CD14-positive monocyte (primary cell): Measurements from ENCODE around the gene FBXO24. TPM values are rescaled to one million over a fixed set of nuclear protein-coding genes. Genes with fewer than 3 reads are reported as not detected.
A peak's percentile ranks its signal among the peaks of the same experiment; 100 is the strongest.

Experiments
- DNase-seq, 3 donors: peaks; one replicate each; pipeline ENCODE4 v3.0.0-alpha.2; 2011 to 2022
- H2AFZ ChIP-seq: 2 replicates; pipeline ENCODE4 v1.6.0; 2012; ENCODE audit warnings: mild to moderate bottlenecking, low read depth, low read length, inconsistent platforms; ENCODE audit not compliant: insufficient read depth, poor library complexity, severe bottlenecking
- H3K27ac ChIP-seq, 2 donors: 1 replicate in 1 of 2; 2 replicates in 1 of 2; pipeline ENCODE4 v1.5.1; 2012 to 2013; ENCODE audit warnings: low read length in 2 of 2, control low read depth in 1 of 2, inconsistent platforms in 1 of 2, low read depth in 1 of 2, mild to moderate bottlenecking in 1 of 2
- H3K27me3 ChIP-seq, 2 donors: one replicate each; pipeline versions ENCODE4 v1.6.0 to v1.6.1; 2011 to 2013; ENCODE audit warnings: low read length in 2 of 2; ENCODE audit not compliant: control insufficient read depth in 2 of 2, insufficient read depth in 2 of 2
- H3K36me3 ChIP-seq, 2 donors: replicated peaks in 1 of 2; 1 replicate in 1 of 2; 2 replicates in 1 of 2; pipeline versions ENCODE4 v1.5.1 to v1.6.1; 2012 to 2013; ENCODE audit warnings: low read length in 2 of 2, control low read depth in 1 of 2, inconsistent platforms in 1 of 2, mild to moderate bottlenecking in 1 of 2; ENCODE audit not compliant: insufficient read depth in 2 of 2, control insufficient read depth in 1 of 2
- H3K4me1 ChIP-seq, 2 donors: 1 replicate in 1 of 2; 2 replicates in 1 of 2; pipeline versions ENCODE4 v1.5.1 to v1.6.1; 2012 to 2013; ENCODE audit warnings: low read length in 2 of 2, control low read depth in 1 of 2, inconsistent platforms in 1 of 2, mild to moderate bottlenecking in 1 of 2, moderate library complexity in 1 of 2; ENCODE audit not compliant: insufficient read depth in 2 of 2, control insufficient read depth in 1 of 2
- H3K4me2 ChIP-seq: replicated peaks from 2 replicates; pipeline ENCODE3; 2012; ENCODE audit warnings: low read length, moderate library complexity, mild to moderate bottlenecking; ENCODE audit not compliant: poor library complexity, severe bottlenecking; ENCODE audit errors: extremely low read depth
- H3K4me3 ChIP-seq, 3 experiments: fragments of 200-600 bp in 1 of 3; sonication (generic) in 1 of 3; replicated peaks in 1 of 3; 1 replicate in 2 of 3; 2 replicates in 1 of 3; pipeline ENCODE4 v1.5.1; 2011 to 2013; ENCODE audit warnings: low read length in 3 of 3, mild to moderate bottlenecking in 3 of 3, control low read depth in 2 of 3, low read depth in 2 of 3, inconsistent platforms in 1 of 3, moderate library complexity in 1 of 3
- H3K79me2 ChIP-seq: 2 replicates; pipeline ENCODE4 v1.6.0; 2012; ENCODE audit warnings: mild to moderate bottlenecking, control low read depth, inconsistent platforms, low read length, moderate library complexity; ENCODE audit not compliant: insufficient read depth
- H3K9ac ChIP-seq: 2 replicates; pipeline ENCODE4 v1.6.0; 2017; ENCODE audit warnings: low read length, mild to moderate bottlenecking; ENCODE audit not compliant: insufficient read depth, poor library complexity, severe bottlenecking
- H3K9me3 ChIP-seq, 2 donors: replicated peaks in 1 of 2; 1 replicate in 1 of 2; 2 replicates in 1 of 2; pipeline versions ENCODE4 v1.5.1 to v1.6.1; 2012 to 2013; ENCODE audit warnings: low read length in 2 of 2, control low read depth in 1 of 2; ENCODE audit not compliant: control insufficient read depth in 1 of 2, insufficient read depth in 1 of 2
- H4K20me1 ChIP-seq: 2 replicates; pipeline ENCODE4 v1.6.0; 2012; ENCODE audit warnings: mild to moderate bottlenecking, low read length, control low read depth, moderate library complexity; ENCODE audit not compliant: insufficient read depth
- H3K27ac Mint-ChIP-seq, 7 donors: one replicate each; pipeline ENCODE4 v1.8.0; 2020; ENCODE audit warnings: mild to moderate bottlenecking in 7 of 7, mixed read lengths in 7 of 7, moderate library complexity in 6 of 7, inconsistent platforms in 2 of 7
- H3K27me3 Mint-ChIP-seq, 3 donors: one replicate each; pipeline ENCODE4 v1.8.0; 2021 to 2022; ENCODE audit warnings: low read depth in 3 of 3, mild to moderate bottlenecking in 3 of 3, mixed read lengths in 3 of 3, moderate library complexity in 3 of 3, inconsistent platforms in 1 of 3
- H3K36me3 Mint-ChIP-seq, 2 donors: one replicate each; pipeline ENCODE4 v1.8.0; 2020; ENCODE audit warnings: mixed read lengths in 2 of 2, inconsistent platforms in 1 of 2, mild to moderate bottlenecking in 1 of 2
- H3K4me1 Mint-ChIP-seq: one replicate; pipeline ENCODE4 v1.8.0; 2020; ENCODE audit warnings: mild to moderate bottlenecking, mixed read lengths
- H3K4me3 Mint-ChIP-seq, 2 donors: one replicate each; pipeline ENCODE4 v1.8.0; 2020; ENCODE audit warnings: mild to moderate bottlenecking in 2 of 2, mixed read lengths in 2 of 2, moderate library complexity in 1 of 2
- H3K9me3 Mint-ChIP-seq, 7 donors: one replicate each; pipeline ENCODE4 v1.8.0; 2020 to 2022; ENCODE audit warnings: mixed read lengths in 7 of 7, mild to moderate bottlenecking in 6 of 7, moderate library complexity in 6 of 7, inconsistent platforms in 2 of 7
- CTCF ChIP-seq: fragments of 200-600 bp; IDR thresholded peaks from one replicate; pipeline ENCODE4 v1.8.0; 2022; ENCODE audit warnings: antibody characterized with exemption, mild to moderate bottlenecking
- WGBS: methylation state at CpG from one replicate; pipeline ENCODE4 v1.1.5; 2013; ENCODE audit warnings: missing lambda C conversion rate; ENCODE audit not compliant: insufficient coverage; 5-methylcytosine and 5-hydroxymethylcytosine counted together
- intact Hi-C, 2 donors: fragments of 100-400 bp; cut with micrococcal nuclease; formaldehyde crosslinking; loops; one replicate each; pipeline versions ENCODE4 v1.15.0 to v1.15.1; 2023
- polyA plus RNA-seq, 3 donors: library from polyadenylated mRNA; depleted of rRNA in 1 of 3; unstranded in 2 of 3; stranded (reverse) in 1 of 3; fragments of 300-500 nt in 2 of 3; fragments of >200 nt in 1 of 3; fragmentation: Illumina TruSeq in 2 of 3; gene quantifications; 1 replicate in 2 of 3; 2 replicates in 1 of 3; pipeline ENCODE4 v1.2.3, GENCODE V29; 2012 to 2021

FBXO24 gene
- polyA plus RNA-seq, 3 donors = 0.42 to 1.2 (median 0.69) TPM

GRCh38 chr7:100584054-100584682, 2.0 kb upstream of the FBXO24 start:
- TF ChIP-seq CTCF = no peak
- Histone ChIP-seq H3K4me2 (peak overlapping the region; percentile 93), H3K9ac (peak overlapping the region; percentile 84), H3K4me1 (peaks cover 34 to 53% of the 10 kb centered on the region in 2 donors), H3K79me2 (peaks cover 58% of the 10 kb centered on the region), H3K27ac (peak overlapping the region; percentile 84 to 88), H2AFZ (peak overlapping the region; percentile 83), H4K20me1 (peaks cover 62% of the 10 kb centered on the region), H3K4me3 (peak overlapping the region; percentile 77 to 100 (median 93)), H3K9me3 (no peaks in the 10 kb centered on the region), H3K36me3 (peaks cover 32 to 35% of the 10 kb centered on the region in 2 donors), H3K27me3 (no peaks in the 10 kb centered on the region)
- Mint-ChIP-seq H3K4me3 (peak overlapping the region; percentile 93 to 99), H3K9me3 (peaks cover 0 to 3% (median 0%) of the 10 kb centered on the region in 7 donors), H3K27me3 (peaks cover under 1 to 5% (median 2%) of the 10 kb centered on the region in 3 donors), H3K36me3 (peaks cover under 1 to 5% of the 10 kb centered on the region in 2 donors), H3K4me1 (peaks cover 41% of the 10 kb centered on the region), H3K27ac (peak overlapping the region; percentile 93 to 98 (median 98))
- intact Hi-C loops = loop anchor here in 1 of 2 donors (10.0 kb wide), 1 partner anchor 661 kb away; the partner anchor contains the start of gene FIS1
- DNase-seq = peak; percentile 8 to 64 (median 61)
- 0% methylated on average over 7 of the region's 15 CpGs for WGBS

GRCh38 chr7:100584683-100585510, 1.2 kb upstream of the FBXO24 start:
- intact Hi-C loops = loop anchor here in 1 of 2 donors (5.0 to 10.0 kb wide), 2 partner anchors 48 to 660 kb away; partner anchors contain the start of genes AGFG2 and FIS1

More at GRCh38 chr7:100584683-100585510, 1.2 kb upstream of the FBXO24 start:
- peaks cover 6 to 8% (median 7%) of the 10 kb centered on the region in 3 donors for H3K27me3 Mint-ChIP-seq
- Histone ChIP-seq H3K36me3 (peaks cover 27 to 28% of the 10 kb centered on the region in 2 donors), H2AFZ (no peak overlapping the region), H3K27ac (peak overlapping the region; percentile 84 to 88), H3K27me3 (peaks cover 0 to 5% of the 10 kb centered on the region in 2 donors), H3K4me1 (peaks cover 36 to 53% of the 10 kb centered on the region in 2 donors), H4K20me1 (peaks cover 55% of the 10 kb centered on the region), H3K4me3 (peak overlapping the region; percentile 77 to 100 (median 93)), H3K9ac (peak overlapping the region; percentile 84), H3K9me3 (no peaks in the 10 kb centered on the region), H3K4me2 (peak overlapping the region; percentile 93), H3K79me2 (peaks cover 54% of the 10 kb centered on the region)
- peaks cover 0 to 2% (median 0%) of the 10 kb centered on the region in 7 donors for H3K9me3 Mint-ChIP-seq
- peaks cover 41% of the 10 kb centered on the region for H3K4me1 Mint-ChIP-seq
- peaks cover 0 to 5% of the 10 kb centered on the region in 2 donors for H3K36me3 Mint-ChIP-seq
- peak overlapping the region; percentile 93 to 99 for H3K4me3 Mint-ChIP-seq
- no peak for TF ChIP-seq CTCF
- WGBS = 2% methylated on average over 11 of the region's 20 CpGs
- peak in 1 of 3 donors; percentile 37 for DNase-seq
- peak overlapping the region; percentile 93 to 98 (median 98) for H3K27ac Mint-ChIP-seq
